ENCODE measurements around the gene RAB24.

Gene RAB24

DNA sequence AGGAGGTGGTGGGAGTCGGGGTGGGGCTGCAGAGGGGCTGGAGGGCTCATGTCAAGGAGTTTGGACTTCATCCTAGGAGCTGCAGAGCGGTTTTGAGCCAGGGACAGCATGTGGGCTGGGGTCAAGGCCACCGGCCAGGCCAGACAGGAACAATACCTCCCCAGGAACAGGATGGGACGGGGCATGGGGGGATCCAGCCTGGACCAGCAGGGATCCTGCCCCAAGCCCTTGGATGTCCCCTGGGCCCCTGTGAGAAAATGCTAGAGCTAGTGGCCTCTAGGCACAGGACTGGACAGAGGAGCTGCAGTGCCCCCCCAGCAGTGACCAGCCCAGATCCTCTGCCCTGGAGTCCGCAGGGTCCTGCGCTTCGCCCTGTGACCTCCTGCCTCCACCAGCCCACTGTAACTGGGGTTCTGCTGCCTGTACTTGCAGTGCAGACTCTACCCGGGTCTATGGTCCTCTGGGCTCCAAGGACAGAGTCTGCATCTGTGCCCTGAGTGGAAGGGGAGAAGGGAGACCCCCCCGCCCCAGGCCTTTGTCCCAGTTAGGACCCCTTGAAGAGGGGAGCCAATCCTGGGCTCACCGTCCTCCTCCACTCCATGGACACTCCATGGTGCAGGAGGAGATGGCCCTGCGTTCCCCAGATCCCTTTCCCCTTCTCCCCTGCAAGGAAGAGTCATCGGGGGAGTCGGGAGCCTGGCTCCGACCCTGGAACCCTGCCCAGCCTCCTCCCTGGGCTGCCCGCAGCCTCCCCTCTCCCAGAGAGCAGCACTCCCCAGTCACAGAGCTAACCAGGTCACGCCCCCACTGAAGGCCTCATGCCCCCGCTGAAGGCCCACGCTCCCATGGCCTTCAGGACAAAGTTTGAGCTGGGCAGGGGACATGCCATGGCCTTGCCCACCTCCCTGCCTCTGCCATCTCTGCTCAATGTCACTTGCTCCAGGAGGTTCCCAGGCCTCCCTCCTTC is 11.1 kb upstream of the RAB24 start:
- no peak for DNase-seq (ENCODE audit: low read depth)
- no peak overlapping the region for H3K4me3 ChIP-seq (ENCODE audit: low read length)
- TF ChIP-seq, protein P1, sequence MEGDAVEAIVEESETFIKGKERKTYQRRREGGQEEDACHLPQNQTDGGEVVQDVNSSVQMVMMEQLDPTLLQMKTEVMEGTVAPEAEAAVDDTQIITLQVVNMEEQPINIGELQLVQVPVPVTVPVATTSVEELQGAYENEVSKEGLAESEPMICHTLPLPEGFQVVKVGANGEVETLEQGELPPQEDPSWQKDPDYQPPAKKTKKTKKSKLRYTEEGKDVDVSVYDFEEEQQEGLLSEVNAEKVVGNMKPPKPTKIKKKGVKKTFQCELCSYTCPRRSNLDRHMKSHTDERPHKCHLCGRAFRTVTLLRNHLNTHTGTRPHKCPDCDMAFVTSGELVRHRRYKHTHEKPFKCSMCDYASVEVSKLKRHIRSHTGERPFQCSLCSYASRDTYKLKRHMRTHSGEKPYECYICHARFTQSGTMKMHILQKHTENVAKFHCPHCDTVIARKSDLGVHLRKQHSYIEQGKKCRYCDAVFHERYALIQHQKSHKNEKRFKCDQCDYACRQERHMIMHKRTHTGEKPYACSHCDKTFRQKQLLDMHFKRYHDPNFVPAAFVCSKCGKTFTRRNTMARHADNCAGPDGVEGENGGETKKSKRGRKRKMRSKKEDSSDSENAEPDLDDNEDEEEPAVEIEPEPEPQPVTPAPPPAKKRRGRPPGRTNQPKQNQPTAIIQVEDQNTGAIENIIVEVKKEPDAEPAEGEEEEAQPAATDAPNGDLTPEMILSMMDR (IDR thresholded peaks at IDR 0.05; ENCODE audit: insufficient read depth, low read depth, low read length, missing control alignments): no peak

DNA sequence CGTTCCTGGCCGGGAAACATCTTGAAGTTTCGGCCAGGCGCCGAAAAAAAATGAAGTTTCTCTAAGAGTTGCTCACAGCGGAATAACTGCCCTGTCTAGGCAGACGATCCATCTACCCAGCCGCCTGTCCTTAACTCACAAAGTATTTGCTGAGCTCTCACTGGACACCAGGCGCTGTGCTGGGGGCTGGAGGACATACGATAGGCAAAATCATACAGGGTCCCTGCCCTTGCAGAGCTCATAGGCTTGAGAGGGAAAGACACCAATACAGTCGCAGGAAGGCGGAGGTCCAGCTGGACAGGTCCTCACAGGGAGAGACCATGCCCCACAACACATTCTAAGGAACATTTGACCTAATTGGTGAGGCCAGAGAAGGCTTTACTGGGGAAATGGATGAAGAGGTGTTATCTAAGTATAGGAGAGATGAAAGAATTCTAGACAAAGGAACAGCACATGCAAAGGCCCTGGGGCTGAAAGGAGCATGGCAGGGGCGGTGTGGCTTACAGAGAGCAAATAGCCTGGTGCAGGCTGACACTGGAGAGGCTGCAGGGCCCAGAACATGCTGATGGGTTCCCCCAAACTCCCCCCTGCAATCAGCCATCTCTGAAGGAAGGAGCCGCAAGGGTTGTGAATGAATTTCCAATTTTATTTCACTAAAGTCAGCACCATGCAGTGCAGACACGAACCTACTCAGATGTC is 10.2 kb upstream of the RAB24 start:
- DNase-seq (ENCODE audit: low read depth): no peak
- TF ChIP-seq, protein P1 (IDR thresholded peaks at IDR 0.05; ENCODE audit: insufficient read depth, low read depth, low read length, missing control alignments): no peak
- H3K4me3 ChIP-seq (ENCODE audit: low read length): no peak overlapping the region

DNA sequence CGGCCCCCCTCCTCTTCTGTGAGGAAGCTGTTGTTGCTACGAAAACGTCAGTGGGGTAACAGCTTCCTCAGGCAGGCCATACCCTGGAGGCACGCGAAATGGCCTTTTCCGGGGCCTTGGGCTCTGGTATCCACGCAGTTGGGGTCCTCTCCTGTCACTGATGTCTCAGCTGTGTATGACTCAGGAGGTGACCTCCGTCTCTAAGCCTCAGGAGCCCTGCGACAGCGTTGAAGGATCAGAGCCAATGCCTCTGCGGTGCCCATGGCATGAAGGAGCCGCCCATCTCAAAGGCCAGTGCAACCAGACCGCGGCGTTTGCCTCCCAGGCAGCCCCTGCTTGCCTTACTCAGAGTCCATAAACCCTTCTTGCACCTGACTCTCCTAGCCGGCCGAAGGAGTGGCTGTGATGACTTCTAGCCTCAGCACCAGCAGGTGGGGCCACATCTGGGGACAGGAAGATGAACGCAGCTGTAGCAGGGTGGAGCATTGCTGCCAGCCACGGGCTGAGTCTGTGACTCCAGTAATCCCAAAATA is 9.2 kb upstream of the RAB24 start:
- TF ChIP-seq, protein P1 (IDR thresholded peaks at IDR 0.05; ENCODE audit: insufficient read depth, low read depth, low read length, missing control alignments): peak; percentile 14
- peak; percentile 37 for DNase-seq (ENCODE audit: low read depth)
- peak overlapping the region; percentile 4 for H3K4me3 ChIP-seq (ENCODE audit: low read length)

DNA sequence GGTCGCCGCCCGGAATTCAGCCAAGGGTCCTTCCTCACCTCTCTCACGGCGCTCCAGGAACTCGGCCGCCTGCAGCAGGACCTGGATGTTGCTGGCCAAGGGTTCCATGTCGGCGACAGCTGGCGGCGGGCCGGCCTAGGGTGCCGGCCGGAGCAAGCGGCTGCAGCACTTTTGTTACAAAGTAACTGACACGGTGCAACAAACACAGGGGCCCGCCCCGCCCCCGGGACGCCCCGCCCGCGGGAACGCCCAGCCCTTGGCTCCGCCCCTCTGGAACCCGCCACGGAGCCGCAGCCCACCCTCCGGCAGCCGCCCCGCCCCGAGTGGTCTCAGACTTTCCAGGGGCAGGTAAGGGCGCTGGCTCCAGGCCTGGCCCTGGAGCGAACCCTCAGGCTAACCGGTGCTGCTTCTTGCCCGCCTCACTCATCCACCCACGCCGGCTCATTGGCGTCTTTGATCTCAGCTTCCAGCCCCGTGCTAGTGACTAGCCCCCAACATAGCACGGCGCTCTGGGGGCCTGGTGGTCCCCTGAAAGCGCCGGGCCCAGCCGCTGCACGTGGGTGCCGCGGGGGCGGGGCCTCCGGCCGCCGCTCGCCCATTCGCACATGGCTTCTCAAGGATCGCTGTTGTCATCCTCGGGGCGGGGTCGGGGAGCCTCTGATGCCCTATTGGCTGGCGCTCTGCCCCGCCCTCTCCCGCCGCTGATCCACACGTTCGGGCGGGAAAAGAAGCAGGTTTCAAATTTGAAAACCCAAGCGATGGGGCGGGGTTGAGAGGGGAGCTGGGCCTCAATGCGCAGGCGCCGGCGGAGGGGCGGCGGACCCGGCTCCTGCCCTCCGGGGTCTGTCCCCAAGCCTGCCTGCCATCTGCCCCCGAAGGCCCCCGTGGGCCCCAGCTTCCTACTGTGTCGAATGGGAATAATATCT is 8.5 kb upstream of the RAB24 start, which contains the start of gene MXD3:
Gene MXD3, minus strand, starts transcription at position 176 of the 926 bp plus-strand sequence. Its CDS starts 68 bp downstream, at position 108.
- H3K4me3 ChIP-seq (ENCODE audit: low read length): peak within 1 kb of the TSS; percentile 65
- peak; percentile 96 for DNase-seq (ENCODE audit: low read depth)
- TF ChIP-seq, protein P1 (IDR thresholded peaks at IDR 0.05; ENCODE audit: insufficient read depth, low read depth, low read length, missing control alignments): no peak

DNA sequence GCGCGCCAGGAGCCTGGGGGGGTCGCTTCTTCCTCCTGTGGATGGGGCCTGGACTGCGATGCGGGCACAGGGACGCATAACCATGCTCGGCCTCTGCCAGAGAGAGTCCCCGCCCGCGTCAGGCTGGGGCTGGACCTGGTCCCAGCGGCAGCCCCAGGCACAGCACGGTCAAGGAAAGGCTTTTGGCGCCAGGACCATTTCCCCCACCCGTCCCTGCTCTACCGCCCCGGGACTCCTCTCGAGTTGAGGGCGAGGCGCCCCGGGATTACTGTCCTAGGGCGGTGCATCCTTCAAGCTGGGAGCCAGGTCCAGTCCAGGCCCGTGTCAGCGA is 7.8 kb upstream of the RAB24 start:
- TF ChIP-seq, protein P1 (IDR thresholded peaks at IDR 0.05; ENCODE audit: insufficient read depth, low read depth, low read length, missing control alignments): no peak
- H3K4me3 ChIP-seq (ENCODE audit: low read length): peak overlapping the region; percentile 65
- no peak for DNase-seq (ENCODE audit: low read depth)

DNA sequence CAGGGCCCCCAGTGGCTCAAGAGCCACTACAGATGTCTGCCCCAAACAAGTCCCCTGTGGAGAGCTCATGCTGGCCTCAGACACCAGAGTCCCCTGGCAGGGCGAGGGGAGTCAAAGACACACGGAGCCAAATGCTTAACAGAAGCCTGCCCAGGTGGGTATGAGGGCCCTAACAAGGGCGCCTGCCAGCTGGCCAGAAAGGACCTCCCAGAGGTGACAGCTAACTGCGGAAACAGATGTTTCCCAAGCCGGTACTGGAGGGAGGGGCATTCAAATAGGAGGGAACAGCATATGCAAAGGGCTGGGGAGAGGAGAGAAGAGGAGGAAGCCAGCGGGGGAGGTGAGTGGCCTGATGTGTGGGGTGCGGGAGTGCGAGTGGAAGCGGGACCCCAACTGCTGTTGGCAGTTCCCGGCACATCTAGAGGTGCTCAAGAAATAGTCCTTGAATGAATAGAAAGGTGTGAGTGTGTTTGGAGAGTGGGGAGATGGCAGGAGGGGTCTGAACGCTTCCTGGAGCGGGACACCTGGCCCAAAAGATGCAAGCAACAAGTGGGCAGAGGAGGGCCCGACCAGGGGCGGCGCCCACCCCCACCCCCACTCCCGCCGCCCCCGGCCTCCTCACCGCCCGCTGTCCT is 7.4 kb upstream of the RAB24 start:
- H3K4me3 ChIP-seq (ENCODE audit: low read length): peak overlapping the region; percentile 65
- TF ChIP-seq, protein P1 (IDR thresholded peaks at IDR 0.05; ENCODE audit: insufficient read depth, low read depth, low read length, missing control alignments): no peak
- peak; percentile 50 for DNase-seq (ENCODE audit: low read depth)
